PC-3 (cell line): ENCODE data around the gene DLX6. TPM values are rescaled to one million over a fixed set of nuclear protein-coding genes. Genes with fewer than 3 reads are reported as not detected.
"Not testable (repeated sequence)": the region's sequence is repeated elsewhere in the genome, so short reads cannot be mapped to it uniquely, and the experiment has no call there.

Experiments
- ATAC-seq: fragments of 200-7000 bp; cut with Tn5 transposase; 2 replicates; pipeline ENCODE4 v1.9.1; 2020; ENCODE audit warnings: mild to moderate bottlenecking, moderate library complexity
- BruUV-seq: library from RNA; stranded (reverse); fragments of 400-500 nt; replicated peaks from 2 replicates; lab custom pipeline; 2021; lab: Mats Ljungman, UMichigan
- CTCF ChIA-PET: fragments of 300-600 bp; sonication (Branson Sonifier 250); formaldehyde crosslinking; loops from one replicate; lab custom pipeline; 2022; ENCODE audit warnings: antibody characterized with exemption; lab: Charles Lee
- POLR2A ChIA-PET: fragments of 300-600 bp; sonication (Branson Sonifier 250); formaldehyde crosslinking; loops from one replicate; lab custom pipeline; 2022; ENCODE audit warnings: antibody characterized with exemption; ENCODE audit not compliant: unreplicated experiment; lab: Charles Lee
- DNase-seq: peaks from one replicate; pipeline ENCODE4 v3.0.0-alpha.2; 2015
- H2AFZ ChIP-seq: fragments of 300-600 bp; sonication (generic); 2 replicates; pipeline ENCODE4 v1.6.0; 2016; ENCODE audit warnings: antibody characterized with exemption, low read length
- H3F3A ChIP-seq: fragments of 300-600 bp; sonication (generic); one replicate; pipeline ENCODE4 v1.6.0; 2017; ENCODE audit warnings: antibody characterized with exemption, low read length, control low read depth, mild to moderate bottlenecking; ENCODE audit not compliant: unreplicated experiment
- H3K27ac ChIP-seq: fragments of 300-600 bp; sonication (generic); 2 replicates; pipeline ENCODE4 v1.5.1; 2016; ENCODE audit warnings: mild to moderate bottlenecking, low read length
- H3K27me3 ChIP-seq: fragments of 300-600 bp; sonication (generic); 2 replicates; pipeline ENCODE4 v1.6.1; 2016; ENCODE audit warnings: low read length, mixed read lengths
- H3K36me3 ChIP-seq: fragments of 300-600 bp; sonication (generic); 2 replicates; pipeline ENCODE4 v1.6.1; 2016; ENCODE audit warnings: low read depth, mixed run types, low read length, mixed read lengths
- H3K4me1 ChIP-seq: fragments of 300-600 bp; sonication (generic); 2 replicates; pipeline ENCODE4 v1.5.1; 2016; ENCODE audit warnings: low read length; ENCODE audit not compliant: insufficient read depth
- H3K4me2 ChIP-seq: fragments of 300-600 bp; sonication (generic); 2 replicates; pipeline ENCODE4 v1.6.0; 2016; ENCODE audit warnings: low read length
- H3K4me3 ChIP-seq: fragments of 300-600 bp; sonication (generic); 2 replicates; pipeline ENCODE4 v1.5.1; 2016; ENCODE audit warnings: mild to moderate bottlenecking, low read length, mixed read lengths
- H3K79me2 ChIP-seq: fragments of 300-600 bp; sonication (generic); 2 replicates; pipeline ENCODE4 v1.6.1; 2017; ENCODE audit warnings: low read length, mixed read lengths
- H3K9ac ChIP-seq: fragments of 300-600 bp; sonication (generic); 2 replicates; pipeline ENCODE4 v1.6.0; 2016; ENCODE audit warnings: mild to moderate bottlenecking, low read length
- H3K9me2 ChIP-seq: fragments of 300-600 bp; sonication (generic); replicated peaks from 2 replicates; pipeline ENCODE4 v1.6.1; 2016; ENCODE audit warnings: mixed run types, low read length, mixed read lengths
- H3K9me3 ChIP-seq: fragments of 300-600 bp; sonication (generic); 2 replicates; pipeline ENCODE4 v1.6.1; 2016; ENCODE audit warnings: low read length, mixed read lengths
- H4K20me1 ChIP-seq: fragments of 300-600 bp; sonication (generic); 2 replicates; pipeline ENCODE4 v1.6.1; 2016; ENCODE audit warnings: low read length, mixed read lengths
- EZH2 ChIP-seq: fragments of 300-600 bp; sonication (generic); IDR thresholded peaks from one replicate; pipeline ENCODE4 v1.6.1; 2017; ENCODE audit warnings: antibody characterized with exemption, mild to moderate bottlenecking, low read length; ENCODE audit not compliant: unreplicated experiment
- EZH2phosphoT487 ChIP-seq: fragments of 300-600 bp; sonication (generic); IDR thresholded peaks from 2 replicates; pipeline ENCODE4 v1.6.1; 2018; ENCODE audit warnings: mild to moderate bottlenecking, antibody characterized with exemption, low read length, borderline replicate concordance
- intact Hi-C: fragments of 100-400 bp; cut with micrococcal nuclease; formaldehyde crosslinking; loops from 2 replicates; pipeline ENCODE4 v1.9.0; 2023
- total RNA-seq: library from RNA; depleted of rRNA; stranded (reverse); fragments of >200 nt; gene quantifications from 2 replicates; pipeline ENCODE4 v1.2.3, GENCODE V29; 2014
- TF ChIP-seq, protein P1 (sequence below): fragments of 300-600 bp; sonication (generic); conservative IDR thresholded peaks from 2 replicates; pipeline ENCODE4 v1.5.1; 2017; ENCODE audit warnings: antibody characterized with exemption, low read depth, mild to moderate bottlenecking, low read length

The DLX6 gene
- total RNA-seq, 1 experiment from 2014 or later = not detected

DNA sequence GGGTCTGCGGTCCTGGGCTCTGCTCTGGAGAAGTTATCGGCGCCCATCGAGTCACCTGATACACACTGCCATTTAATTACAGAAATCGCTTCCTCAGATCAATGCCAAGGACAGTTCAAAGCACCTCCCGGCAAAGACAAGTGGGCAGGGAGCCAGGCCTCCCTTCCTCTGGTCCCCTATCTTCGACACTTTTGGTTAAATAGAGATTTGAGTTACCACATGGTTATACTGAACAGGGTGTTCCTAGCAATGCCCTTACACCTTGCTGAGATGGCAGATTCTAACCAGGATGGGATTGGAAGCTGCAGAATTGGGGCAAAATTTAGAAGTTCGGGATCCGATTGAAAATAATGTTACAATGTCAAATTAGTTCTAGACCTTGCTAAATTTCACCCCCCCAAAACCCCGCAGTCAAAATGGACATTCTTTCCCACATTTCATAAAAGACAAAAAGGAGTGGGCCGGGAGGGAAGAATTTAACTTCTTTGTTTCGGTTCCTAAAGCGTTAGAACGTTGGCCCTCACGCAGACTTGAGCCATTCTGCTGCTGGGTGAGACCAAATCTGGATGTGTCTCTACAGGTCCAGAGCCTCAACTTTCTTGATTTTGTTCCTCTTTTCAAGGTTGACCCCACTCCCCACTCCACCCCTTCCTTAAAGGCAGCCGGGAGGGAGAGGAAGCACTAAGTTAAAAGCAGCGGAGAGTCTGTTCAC lies 21.5 kb downstream of the DLX6 start:
- peak overlapping the region; percentile 66 for H3K4me3 ChIP-seq

DNA sequence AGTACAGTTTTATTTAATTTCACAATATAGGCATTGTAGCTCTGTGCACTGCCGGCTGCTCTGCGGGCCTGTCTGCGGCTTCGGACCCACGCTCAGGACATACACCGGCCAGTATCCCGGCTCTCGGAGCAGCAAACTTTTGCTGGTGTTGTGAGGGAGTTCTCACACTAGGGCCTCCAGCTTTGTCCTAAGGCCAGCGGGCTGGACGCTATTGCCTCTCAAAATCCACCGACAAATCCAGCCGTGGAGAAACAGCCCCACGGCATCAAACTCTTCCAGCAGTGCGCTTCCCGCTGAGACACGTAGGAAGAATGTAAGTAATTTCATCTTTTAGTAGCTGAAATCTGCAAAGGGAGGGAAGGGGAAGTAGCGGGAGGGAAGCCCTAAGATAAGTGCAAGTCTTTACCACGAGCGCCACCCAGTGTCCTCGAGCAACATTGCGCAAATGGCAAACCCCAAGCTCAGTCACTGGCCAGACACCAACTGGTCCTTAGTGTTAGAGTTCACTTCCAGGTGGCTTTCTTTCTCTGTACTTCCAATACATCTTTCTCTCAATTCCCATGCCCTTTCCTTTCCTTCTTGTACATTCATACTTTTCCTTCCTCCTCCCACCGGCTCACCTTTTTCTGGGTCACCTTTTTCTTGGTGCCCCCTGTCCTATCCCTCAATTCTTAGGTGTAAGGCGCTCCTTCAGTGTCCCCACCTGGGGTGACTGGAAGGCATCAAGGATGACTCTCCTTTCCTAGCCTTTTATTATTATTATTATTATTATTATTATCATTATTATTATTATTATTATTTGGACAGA lies 22.3 kb downstream of the DLX6 start:
- TF ChIP-seq, protein P1, sequence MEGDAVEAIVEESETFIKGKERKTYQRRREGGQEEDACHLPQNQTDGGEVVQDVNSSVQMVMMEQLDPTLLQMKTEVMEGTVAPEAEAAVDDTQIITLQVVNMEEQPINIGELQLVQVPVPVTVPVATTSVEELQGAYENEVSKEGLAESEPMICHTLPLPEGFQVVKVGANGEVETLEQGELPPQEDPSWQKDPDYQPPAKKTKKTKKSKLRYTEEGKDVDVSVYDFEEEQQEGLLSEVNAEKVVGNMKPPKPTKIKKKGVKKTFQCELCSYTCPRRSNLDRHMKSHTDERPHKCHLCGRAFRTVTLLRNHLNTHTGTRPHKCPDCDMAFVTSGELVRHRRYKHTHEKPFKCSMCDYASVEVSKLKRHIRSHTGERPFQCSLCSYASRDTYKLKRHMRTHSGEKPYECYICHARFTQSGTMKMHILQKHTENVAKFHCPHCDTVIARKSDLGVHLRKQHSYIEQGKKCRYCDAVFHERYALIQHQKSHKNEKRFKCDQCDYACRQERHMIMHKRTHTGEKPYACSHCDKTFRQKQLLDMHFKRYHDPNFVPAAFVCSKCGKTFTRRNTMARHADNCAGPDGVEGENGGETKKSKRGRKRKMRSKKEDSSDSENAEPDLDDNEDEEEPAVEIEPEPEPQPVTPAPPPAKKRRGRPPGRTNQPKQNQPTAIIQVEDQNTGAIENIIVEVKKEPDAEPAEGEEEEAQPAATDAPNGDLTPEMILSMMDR = peak; percentile 87
- TF ChIP-seq EZH2phosphoT487 (no peak), EZH2 (no peak)
- Histone ChIP-seq H3K27me3 (no peaks in the 10 kb centered on the region), H3K79me2 (no peaks in the 10 kb centered on the region), H2AFZ (peak overlapping the region; percentile 79), H3K4me3 (peak overlapping the region; percentile 66), H3K9ac (no peak overlapping the region), H3F3A (no peaks in the 10 kb centered on the region), H3K36me3 (no peaks in the 10 kb centered on the region), H3K4me1 (peaks cover 4% of the 10 kb centered on the region), H3K9me3 (no peaks in the 10 kb centered on the region), H3K4me2 (peak overlapping the region; percentile 89), H4K20me1 (no peaks in the 10 kb centered on the region), H3K27ac (no peak overlapping the region), H3K9me2 (no peaks in the 10 kb centered on the region)
- intact Hi-C loops = loop anchor here (1.0 to 10.0 kb wide), 8 partner anchors 125 to 1111 kb away; no protein-coding TSS in a partner anchor
- POLR2A ChIA-PET = no interaction called here
- ATAC-seq (peak; percentile 72), DNase-seq (peak; percentile 83)
- CTCF ChIA-PET = interaction anchor here (0.6 to 2.0 kb wide), 13 partner anchors 36 to 1112 kb away, joined by 3 to 8 read pairs (median 3); no protein-coding TSS in a partner anchor
- no TSS peak for BruUV-seq

More for the DNA sequence above, 21.5 kb downstream of the DLX6 start:
- BruUV-seq = no TSS peak
- no peaks in the 10 kb centered on the region for H4K20me1 ChIP-seq
- H3K9me3 ChIP-seq = no peaks in the 10 kb centered on the region
- no peaks in the 10 kb centered on the region for H3K27me3 ChIP-seq
- ChIA-PET CTCF (interaction anchor here (0.6 to 2.0 kb wide), 8 partner anchors 128 to 1111 kb away, joined by 3 to 8 read pairs (median 4); no protein-coding TSS in a partner anchor), POLR2A (interaction anchor here (0.6 kb wide), 1 partner anchor 8 kb away, joined by 4 read pairs; no protein-coding TSS in a partner anchor)
- no peaks in the 10 kb centered on the region for H3K79me2 ChIP-seq
- H3K4me1 ChIP-seq = peaks cover 4% of the 10 kb centered on the region
- intact Hi-C loops = loop anchor here (1.0 to 10.0 kb wide), 8 partner anchors 125 to 1111 kb away; no protein-coding TSS in a partner anchor
- no peak overlapping the region for H3K27ac ChIP-seq
- ATAC-seq (no peak), DNase-seq (no peak)
- no peaks in the 10 kb centered on the region for H3K36me3 ChIP-seq
- H3K9me2 ChIP-seq = no peaks in the 10 kb centered on the region
- H3K4me2 ChIP-seq = peak overlapping the region; percentile 89
- no peaks in the 10 kb centered on the region for H3F3A ChIP-seq
- H3K9ac ChIP-seq = no peak overlapping the region
- TF ChIP-seq EZH2 (no peak), EZH2phosphoT487 (no peak)
- TF ChIP-seq, protein P1 = no peak
- peak overlapping the region; percentile 79 for H2AFZ ChIP-seq

DNA sequence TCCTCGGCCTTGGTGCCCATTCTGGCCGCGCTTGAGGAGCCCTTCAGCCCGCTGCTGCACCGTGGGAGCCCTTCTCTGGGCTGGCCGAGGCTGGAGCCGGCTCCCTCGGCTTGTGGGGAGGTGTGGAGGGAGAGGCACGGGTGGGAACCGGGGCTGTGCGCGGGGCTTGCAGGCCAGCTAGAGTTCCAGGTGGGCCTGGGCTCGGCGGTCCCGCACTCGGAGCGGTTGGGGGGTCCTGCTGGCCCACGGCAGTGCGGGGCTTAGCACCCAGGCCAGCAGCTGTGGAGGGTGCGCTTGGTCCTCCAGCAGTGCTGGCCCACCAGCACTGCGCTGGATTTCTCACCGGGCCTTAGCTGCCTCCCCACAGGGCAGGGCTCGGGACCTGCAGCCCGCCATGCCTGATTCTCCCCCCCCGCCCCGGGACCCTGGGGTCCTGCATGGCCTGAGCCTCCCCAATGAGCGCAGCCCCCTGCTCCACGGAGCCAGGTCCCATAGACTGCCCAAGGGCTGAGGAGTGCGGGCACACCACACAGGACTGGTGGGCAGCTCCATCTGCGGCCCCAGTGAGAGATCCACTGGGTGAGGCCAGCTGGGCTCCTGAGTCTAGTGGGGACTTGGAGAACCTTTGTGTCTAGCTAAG lies 29.0 kb downstream of the DLX6 start:
- H3K4me2 ChIP-seq, H3F3A ChIP-seq, H3K9ac ChIP-seq, DNase-seq, POLR2A ChIA-PET, H3K9me2 ChIP-seq, H3K4me3 ChIP-seq, ATAC-seq, H3K9me3 ChIP-seq, H4K20me1 ChIP-seq, H3K4me1 ChIP-seq, BruUV-seq, intact Hi-C loops, H2AFZ ChIP-seq, H3K79me2 ChIP-seq, CTCF ChIA-PET, H3K27ac ChIP-seq, H3K36me3 ChIP-seq, H3K27me3 ChIP-seq: not testable (repeated sequence)
